Neural cell (in vitro differentiated cells): ENCODE data around the gene RAP1GAP2.

Experiments
- CTCF ChIP-seq: fragments of 450-650 bp; IDR thresholded peaks from 2 replicates; pipeline ENCODE4 v1.5.1; 2014; ENCODE audit warnings: antibody characterized with exemption, mild to moderate bottlenecking, moderate library complexity; ENCODE audit not compliant: poor library complexity, severe bottlenecking
- EP300 ChIP-seq: fragments of 450-650 bp; conservative IDR thresholded peaks from 2 replicates; pipeline ENCODE4 v1.6.1; 2014; ENCODE audit warnings: antibody characterized with exemption, mild to moderate bottlenecking, moderate library complexity; ENCODE audit not compliant: poor library complexity, severe bottlenecking
- EZH2 ChIP-seq: fragments of 200-600, 300-800 bp; shearing (Covaris generic), sonication (generic); IDR thresholded peaks from 2 replicates; pipeline ENCODE4 v1.6.1; 2014; ENCODE audit warnings: antibody characterized with exemption, low read length, borderline replicate concordance, mild to moderate bottlenecking; ENCODE audit not compliant: insufficient read depth, poor library complexity, severe bottlenecking

- TF ChIP-seq CTCF (no peak), EZH2 (no peak), EP300 (no peak)
Measured at GRCh38 chr17:2909846-2910234, 113.6 kb downstream of the RAP1GAP2 start.
